Eye (tissue), 1 donor: ENCODE data around the gene ANK3.

ENCODE experiments used
- DNase-seq: peaks from one replicate; pipeline ENCODE4 v3.0.0-alpha.2; 2015

The ANK3 gene

DNA sequence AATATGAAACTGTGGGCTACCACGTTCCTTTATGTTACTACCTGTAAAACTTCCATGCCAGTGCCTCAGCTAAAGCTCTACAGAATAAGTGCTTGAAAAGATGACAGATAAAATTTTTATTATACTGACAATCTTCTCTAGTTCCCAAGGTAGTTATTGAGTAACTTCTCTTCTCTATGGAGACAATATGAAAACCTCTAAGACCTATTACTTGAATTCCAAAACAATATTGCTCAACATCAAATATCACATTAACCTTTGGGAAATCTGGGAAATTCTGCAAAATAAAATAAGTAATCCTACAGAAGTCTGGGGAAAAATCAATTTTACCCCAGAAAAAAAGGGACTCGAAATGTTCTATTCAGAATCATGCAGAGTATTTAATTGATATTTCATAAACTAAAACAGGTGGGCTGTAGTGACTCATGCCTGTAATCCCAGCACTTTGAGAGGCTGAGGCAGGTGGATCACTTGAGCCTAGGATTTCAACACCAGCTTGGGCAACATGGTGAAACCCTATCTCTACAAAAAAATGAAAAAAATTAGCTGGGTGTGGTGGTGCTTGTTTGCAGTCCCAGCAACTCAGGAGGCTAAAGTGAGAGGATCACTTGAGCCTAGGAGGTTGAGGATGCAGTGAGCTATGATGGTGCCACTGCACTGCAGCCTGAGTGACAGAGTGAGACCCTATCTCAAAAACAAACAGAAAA is 23.8 kb upstream of the ANK3 start:
- no peak for DNase-seq

DNA sequence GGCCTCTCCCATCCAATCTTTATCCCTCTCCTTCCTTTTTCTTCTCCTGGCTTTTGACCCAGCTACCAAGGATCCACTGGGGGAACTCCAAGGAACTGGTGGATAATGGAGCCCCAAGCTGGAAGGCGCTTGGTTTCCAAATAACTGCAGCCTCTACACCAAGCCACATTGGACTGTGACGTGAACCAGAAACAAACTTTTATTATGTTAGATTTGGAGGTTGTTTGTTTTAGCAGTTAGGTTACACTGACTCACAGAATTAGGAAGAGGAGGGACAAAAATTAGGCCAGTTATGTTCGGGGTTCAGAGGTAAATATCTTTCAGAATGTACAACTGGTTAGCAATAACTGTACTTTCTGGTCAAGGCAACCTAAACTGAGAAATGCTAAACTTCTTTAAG is 21.3 kb upstream of the ANK3 start:
- no peak for DNase-seq

DNA sequence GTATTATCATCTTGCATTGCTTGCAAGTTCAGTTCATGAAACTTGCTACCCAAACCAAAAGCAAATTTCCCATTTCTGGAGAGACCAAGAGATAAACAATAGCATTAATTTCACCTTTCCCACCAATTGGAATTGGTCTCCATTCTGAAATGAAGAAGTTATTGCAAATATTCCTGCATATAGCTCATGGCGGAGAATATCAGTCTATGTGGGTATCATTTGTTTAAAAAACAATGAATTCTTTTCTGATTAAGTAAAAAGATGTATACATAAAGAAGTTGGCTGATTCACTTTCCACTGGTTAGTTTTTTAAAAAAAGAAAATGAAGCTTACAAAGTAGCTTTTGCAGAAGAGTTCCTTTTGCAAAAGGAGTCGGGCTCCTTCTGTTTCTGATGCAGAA is 19.5 kb upstream of the ANK3 start:
- no peak for DNase-seq

DNA sequence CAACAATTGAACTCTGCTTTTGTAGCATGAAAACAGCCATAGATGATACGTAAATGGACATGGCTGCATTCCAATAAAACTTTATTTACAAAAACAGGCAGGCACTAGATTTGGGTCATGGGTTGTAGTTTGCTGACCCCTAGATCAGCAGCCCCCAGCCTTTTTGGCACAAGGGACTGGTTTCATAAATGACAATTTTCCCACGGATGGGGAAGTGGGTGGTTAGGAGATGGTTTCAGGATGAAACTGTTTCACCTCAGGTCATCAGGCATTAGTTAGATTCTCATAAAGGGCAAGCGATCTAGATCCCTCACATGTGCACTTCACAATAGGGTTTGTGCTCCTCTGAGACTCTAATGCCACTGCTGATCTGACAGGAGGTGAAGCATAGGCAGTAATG is 16.5 kb upstream of the ANK3 start:
- no peak for DNase-seq

DNA sequence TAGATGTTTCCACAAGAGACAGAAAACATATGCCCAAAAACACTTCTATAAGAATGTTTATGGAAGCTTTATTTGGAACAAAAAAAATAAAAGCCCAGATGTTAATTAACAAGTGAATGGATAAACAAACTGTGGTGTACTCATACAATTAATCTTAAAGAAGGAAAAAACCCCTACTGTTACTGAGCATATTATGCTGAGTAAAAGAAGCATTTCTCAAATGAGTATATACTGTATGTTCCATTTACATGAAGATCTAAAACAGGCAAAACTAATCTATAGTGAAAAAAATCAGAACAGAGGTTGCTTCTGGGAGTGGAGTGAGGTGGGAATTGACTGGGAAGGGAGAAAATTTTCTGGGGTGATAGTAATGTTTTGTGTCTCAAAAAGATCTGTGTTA is 15.5 kb upstream of the ANK3 start:
- no peak for DNase-seq

GRCh38 chr10:60403168-60403873 is 13.6 kb upstream of the ANK3 start:
- no peak for DNase-seq

DNA sequence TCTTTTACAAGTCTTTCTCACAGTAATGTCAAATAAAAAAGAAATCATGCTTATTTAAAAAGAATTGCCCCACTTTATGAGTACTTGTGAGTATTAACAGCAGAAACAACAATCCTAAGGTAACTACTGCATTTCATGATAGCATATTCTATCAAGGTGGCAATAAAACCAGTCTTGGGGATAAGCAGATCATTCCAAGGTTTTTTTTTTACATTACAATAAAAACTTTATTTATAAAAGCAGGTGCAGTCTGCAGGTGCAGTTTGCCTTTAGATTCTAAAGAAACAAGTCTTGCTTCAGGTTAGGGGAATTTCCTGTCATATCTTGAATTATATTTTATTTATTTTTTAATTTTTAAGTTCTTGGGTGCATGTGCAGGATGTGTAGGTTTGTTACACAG is 10.7 kb upstream of the ANK3 start:
- DNase-seq = no peak

GRCh38 chr10:60399328-60399727 is 9.7 kb upstream of the ANK3 start:
- peak; percentile 52 for DNase-seq

GRCh38 chr10:60397792-60398191 is 8.1 kb upstream of the ANK3 start:
- no peak for DNase-seq

GRCh38 chr10:60396766-60397165 is 7.1 kb upstream of the ANK3 start:
- no peak for DNase-seq

DNA sequence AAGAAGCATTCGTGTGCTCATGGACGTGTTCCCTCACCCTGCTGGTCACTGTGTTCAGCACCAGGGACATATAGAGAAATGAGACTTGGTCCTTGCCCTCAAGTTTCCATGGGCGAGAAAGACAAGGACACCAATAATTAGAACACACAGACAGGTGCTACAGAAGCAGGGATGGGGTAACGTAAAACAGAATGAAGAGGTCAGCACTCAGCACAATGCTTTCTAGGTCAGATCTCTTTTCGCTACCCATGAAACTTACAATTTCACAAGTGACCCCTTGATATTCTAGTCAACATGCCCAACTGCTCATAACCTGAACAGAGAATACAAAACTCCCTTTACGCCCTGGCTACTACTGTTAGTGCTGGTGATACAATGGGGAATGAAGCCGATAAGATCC is 6.0 kb upstream of the ANK3 start:
- DNase-seq = no peak

DNA sequence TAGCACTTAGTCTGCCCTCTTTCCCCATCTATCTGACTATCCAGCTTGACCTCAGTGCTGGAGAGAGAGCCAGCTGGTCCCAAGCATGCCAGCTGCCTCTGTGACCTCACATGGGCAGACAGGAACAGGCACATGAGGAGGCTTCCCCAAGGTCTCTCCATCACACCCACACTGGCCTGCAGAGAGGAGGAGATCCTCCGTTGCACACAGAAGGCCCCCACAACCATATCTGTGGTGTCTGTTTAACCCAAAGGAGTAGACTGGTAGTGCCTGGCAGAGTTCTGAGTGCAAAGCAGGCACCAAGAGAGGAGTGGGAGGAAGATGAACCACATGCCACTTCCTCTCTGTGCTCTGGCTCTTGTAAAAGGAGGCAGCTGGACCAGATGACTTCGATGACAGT is 4.8 kb upstream of the ANK3 start:
- DNase-seq = peak; percentile 39

GRCh38 chr10:60390224-60390626 is 550 bp upstream of the ANK3 start:
- peak; percentile 74 for DNase-seq

GRCh38 chr10:60388709-60389301 is 870 bp downstream of the ANK3 start:
- peak; percentile 56 for DNase-seq

GRCh38 chr10:60388116-60388625 is 1.5 kb downstream of the ANK3 start:
- DNase-seq = peak; percentile 29

- peak; percentile 66 for DNase-seq
Measured at GRCh38 chr10:60387531-60387930, 2.1 kb downstream of the ANK3 start.

- DNase-seq = no peak
Measured at GRCh38 chr10:60385399-60385738, 4.3 kb downstream of the ANK3 start.

GRCh38 chr10:60384708-60385398 is 4.8 kb downstream of the ANK3 start:
- peak; percentile 40 for DNase-seq

DNA sequence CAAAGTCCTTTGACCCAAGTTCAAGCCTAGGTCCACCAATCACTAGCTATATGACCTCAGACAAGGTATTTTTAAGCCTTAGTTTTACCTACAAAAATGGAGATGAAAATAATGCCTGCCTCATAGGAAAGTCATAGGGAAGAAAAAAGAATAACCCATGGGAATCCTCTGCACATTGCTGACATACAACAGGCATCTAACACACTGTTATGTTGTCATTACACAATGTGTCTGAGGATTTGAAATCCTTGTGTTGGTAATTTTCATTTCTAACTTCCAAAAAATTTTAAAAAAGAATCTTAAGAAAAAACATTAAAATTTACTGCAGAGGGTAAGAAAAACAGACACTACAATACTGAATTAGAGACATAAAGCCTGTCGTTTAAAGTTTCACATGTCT is 5.7 kb downstream of the ANK3 start:
- no peak for DNase-seq

GRCh38 chr10:60382946-60383681 is 6.6 kb downstream of the ANK3 start:
- DNase-seq = no peak

- no peak for DNase-seq
Measured at GRCh38 chr10:60380781-60381180, 8.9 kb downstream of the ANK3 start.

- DNase-seq = no peak
Measured at GRCh38 chr10:60377955-60378354, 11.7 kb downstream of the ANK3 start.

GRCh38 chr10:60377042-60377352 is 12.7 kb downstream of the ANK3 start:
- DNase-seq = no peak
